AG09309 (cell line): Measurements from ENCODE around the gene SPOUT1.
"Not testable (repeated sequence)": the region's sequence is repeated elsewhere in the genome, so short reads cannot be mapped to it uniquely, and the experiment has no call there.

Source experiments
- DNase-seq: peaks from one replicate; pipeline ENCODE4 v3.0.0-alpha.2; 2010; ENCODE audit warnings: low read depth
- H3K4me3 ChIP-seq: 2 replicates; pipeline ENCODE4 v1.5.1; 2011; ENCODE audit warnings: mild to moderate bottlenecking, low read depth, low read length, moderate library complexity; ENCODE audit not compliant: control insufficient read depth
- CTCF ChIP-seq: IDR thresholded peaks from 2 replicates; pipeline ENCODE4 v1.5.1; 2011; ENCODE audit warnings: mild to moderate bottlenecking, low read depth, low read length, inconsistent platforms; ENCODE audit not compliant: insufficient read depth, control insufficient read depth; ENCODE audit errors: missing control alignments

The SPOUT1 gene

GRCh38 chr9:128829477-128830251, at the start of gene SPOUT1:
SPOUT1 (minus strand) TSS chr9:128829794; CDS start chr9:128829780, 14 bp downstream.
- peak; percentile 52 for DNase-seq
- no peak for TF ChIP-seq CTCF

GRCh38 chr9:128877852-128878251, 48.3 kb upstream of the SPOUT1 start:
- no peak overlapping the region for H3K4me3 ChIP-seq
- DNase-seq, result no peak
- TF ChIP-seq CTCF, result no peak

More at GRCh38 chr9:128829477-128830251, at the start of gene SPOUT1:
- peak within 1 kb of the TSS; percentile 80 for H3K4me3 ChIP-seq

GRCh38 chr9:128870941-128871265, 41.3 kb upstream of the SPOUT1 start:
- not testable (repeated sequence) for DNase-seq, H3K4me3 ChIP-seq

- no peak for DNase-seq
- no peak for TF ChIP-seq CTCF
- no peak overlapping the region for H3K4me3 ChIP-seq
Measured at GRCh38 chr9:128870128-128870940, 40.7 kb upstream of the SPOUT1 start.

- no peak for DNase-seq
- no peak overlapping the region for H3K4me3 ChIP-seq
- TF ChIP-seq CTCF, result peak; percentile 96
Measured at GRCh38 chr9:128863647-128864046, 34.1 kb upstream of the SPOUT1 start.

- DNase-seq, result no peak
- TF ChIP-seq CTCF, result no peak
- H3K4me3 ChIP-seq, result no peak overlapping the region
Measured at GRCh38 chr9:128862401-128862851, 32.8 kb upstream of the SPOUT1 start.

- TF ChIP-seq CTCF, result no peak
- no peak overlapping the region for H3K4me3 ChIP-seq
- DNase-seq, result no peak
Measured at GRCh38 chr9:128861501-128861900, 31.9 kb upstream of the SPOUT1 start.
